ENCODE data around the gene TSHZ3. TPM values are rescaled to one million over a fixed set of nuclear protein-coding genes. Genes with fewer than 3 reads are reported as not detected.

The TSHZ3 gene
- total RNA-seq, 1 donor = 0.81 TPM

DNA sequence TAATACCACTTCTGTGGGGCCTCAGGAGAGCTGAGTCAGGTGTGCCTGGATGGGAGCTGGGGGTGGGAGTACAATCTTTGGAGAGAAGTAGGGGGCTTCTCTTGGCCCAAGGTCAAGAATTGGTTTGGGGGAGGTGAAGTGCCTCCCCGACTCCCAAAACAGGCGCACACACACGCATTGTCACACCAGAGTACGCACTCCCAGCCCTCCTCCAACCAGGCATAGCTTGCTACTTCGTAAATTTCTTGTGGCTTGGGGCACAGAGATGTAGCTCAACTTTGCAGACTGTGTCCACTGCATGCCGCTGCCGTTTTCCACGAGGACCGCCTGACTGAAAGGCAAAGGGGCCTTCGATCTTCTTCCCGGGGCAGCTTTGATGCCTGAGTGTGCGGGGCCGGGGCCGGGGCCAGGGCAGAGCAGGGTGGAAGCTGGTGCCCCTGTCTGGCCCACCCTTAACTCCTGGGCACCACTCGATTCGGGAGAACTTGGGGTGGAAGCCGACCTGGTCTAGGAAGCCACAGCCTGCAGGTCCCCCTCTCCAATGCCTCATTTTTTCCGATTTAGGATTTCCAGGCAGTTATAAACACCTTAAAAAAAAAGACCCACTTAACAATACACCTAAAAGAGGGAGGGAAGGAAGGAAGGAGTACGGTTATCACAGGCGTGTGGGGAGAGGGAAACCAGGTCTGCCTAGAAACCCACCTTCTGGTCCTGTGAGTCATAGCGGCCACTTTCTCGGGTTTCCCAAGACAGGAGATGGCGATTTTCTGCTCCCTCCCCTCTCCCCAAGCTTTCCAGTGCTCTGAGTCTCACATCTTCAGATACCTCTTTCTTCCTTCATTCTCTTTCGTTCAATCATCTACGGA, 5.8 kb upstream of the TSHZ3 start:
- DNase-seq (ENCODE audit: low read depth in 2 of 3, low spot score in 2 of 3) = peak in 2 of 3 donors; percentile 30 to 44

DNA sequence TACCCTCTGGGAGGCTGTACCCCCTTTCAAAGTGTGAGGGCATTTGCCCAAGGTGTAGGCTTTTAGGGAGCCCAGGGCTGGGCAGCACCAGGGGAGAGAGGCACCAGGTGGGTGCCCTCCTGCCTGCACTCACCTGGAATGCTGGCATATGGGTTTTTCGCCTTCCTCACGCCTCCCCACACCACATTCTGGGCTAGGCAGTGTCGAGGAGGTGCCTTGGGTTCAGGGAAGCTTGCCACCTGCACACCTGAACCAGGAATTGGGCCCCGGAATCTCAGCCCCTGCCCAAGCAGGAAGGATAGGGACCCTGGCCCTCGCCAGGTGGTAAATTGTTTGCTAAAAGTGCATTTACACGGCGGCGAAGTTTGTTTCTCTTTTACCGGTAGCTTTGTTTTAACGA, 5.1 kb upstream of the TSHZ3 start:
- DNase-seq (ENCODE audit: low read depth in 2 of 3, low spot score in 2 of 3) = peak in 1 of 3 donors; percentile 16

DNA sequence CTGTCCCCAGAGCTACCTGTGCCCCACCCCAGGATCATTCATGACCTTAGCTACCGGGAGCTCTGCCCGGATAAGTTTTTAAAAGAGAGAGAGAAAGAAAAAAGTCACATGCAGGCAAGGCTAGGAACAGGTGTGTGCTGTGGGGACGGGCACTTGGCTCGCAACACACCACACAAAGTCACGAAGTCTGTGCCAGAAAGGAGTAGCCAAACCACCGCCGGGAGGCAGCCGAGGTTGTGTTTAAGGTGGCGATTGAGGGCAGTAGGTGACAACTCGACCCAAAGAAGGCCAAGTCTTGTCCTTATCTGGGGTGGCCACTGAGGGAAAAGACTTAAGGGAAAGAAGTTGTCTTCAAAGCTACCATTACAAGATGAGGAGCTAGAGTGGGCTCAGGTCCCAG, 4.6 kb upstream of the TSHZ3 start:
- DNase-seq (ENCODE audit: low read depth in 2 of 3, low spot score in 2 of 3) = peak in 2 of 3 donors; percentile 21 to 24

DNA sequence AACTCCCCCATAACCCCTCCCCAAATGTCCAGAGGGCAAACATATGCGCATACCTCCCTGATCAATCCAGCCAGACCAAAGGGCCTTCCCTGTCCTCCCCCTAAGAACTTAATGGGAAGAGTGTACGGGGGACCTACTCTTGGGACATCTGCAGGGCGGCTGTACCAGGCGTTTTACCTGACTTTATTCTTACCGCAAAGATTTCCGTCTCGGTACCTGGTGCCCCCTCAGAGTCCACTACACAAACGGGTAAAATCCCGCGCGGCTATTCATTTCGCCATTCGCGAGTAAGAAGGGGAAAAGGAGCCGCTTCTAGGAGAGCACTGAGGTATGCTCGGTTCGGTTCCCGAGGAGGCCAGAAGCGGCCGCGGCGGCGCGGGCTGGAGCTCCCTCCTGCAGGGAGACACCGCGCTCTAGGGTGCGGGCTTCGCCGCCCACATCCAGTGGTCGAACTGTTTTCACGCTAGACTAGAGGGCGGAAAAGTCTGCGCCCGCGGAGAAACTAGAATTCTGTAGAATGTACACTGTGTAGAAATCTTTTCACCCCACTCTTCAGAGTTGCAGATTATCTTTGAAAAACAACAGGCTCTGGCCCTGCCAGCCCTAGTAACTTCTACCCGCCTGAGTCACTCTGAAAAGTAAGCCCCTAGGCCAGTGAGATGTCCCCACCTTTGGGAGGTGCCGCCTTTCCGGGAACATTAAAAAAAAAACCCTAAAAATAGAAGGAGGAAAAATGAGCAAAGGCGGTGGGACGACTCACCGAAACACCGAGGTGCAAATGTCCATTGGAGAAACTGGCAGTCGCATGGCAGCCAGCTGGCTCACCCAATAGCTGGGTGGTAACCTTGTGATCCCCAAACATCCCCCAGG, 3.8 kb upstream of the TSHZ3 start:
- DNase-seq (ENCODE audit: low read depth in 2 of 3, low spot score in 2 of 3) = no peak

DNA sequence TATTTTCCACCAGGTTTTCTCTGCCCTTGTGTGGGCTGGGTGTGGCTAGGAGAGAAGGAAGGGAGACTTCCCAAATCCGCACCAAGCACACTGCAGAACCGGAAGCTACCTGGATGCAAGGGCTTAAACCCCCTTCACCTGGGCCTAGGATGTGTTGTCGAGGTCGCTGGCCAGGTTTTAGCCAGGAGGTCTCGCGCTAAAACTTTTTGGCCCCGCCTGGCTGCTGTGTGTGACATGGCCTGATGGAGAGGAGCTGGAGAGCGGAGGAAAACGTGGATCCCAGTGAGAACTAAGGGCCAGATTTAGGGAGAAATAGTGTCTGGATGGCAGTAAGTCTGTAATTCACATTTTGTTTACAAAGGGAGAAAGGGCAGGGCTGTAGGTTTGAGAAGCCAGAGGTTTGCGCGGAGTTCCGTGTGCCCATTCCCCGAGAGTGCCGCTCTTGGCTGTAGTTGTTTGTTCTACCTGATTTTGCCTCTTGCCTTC, 3.1 kb upstream of the TSHZ3 start:
- DNase-seq (ENCODE audit: low read depth in 2 of 3, low spot score in 2 of 3) = no peak

DNA sequence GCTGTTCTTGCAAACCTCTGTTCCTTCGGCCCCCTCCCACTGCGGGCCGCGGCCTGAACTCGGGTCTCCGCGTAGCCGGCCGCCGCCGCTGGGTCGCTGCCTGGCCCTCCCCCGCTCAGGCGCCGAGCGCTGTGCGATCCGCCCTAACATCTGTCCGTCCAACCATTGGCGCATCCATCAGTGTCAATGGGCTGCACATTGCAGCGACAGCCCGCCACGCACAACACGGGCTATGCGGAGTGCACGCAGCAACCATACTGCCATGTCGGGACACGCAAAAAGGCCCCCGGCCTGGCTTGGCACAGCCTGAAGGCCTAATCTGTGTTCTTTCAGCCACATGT, 2.6 kb upstream of the TSHZ3 start:
- peak in 2 of 3 donors; percentile 4 to 7 for DNase-seq (ENCODE audit: low read depth in 2 of 3, low spot score in 2 of 3)

DNA sequence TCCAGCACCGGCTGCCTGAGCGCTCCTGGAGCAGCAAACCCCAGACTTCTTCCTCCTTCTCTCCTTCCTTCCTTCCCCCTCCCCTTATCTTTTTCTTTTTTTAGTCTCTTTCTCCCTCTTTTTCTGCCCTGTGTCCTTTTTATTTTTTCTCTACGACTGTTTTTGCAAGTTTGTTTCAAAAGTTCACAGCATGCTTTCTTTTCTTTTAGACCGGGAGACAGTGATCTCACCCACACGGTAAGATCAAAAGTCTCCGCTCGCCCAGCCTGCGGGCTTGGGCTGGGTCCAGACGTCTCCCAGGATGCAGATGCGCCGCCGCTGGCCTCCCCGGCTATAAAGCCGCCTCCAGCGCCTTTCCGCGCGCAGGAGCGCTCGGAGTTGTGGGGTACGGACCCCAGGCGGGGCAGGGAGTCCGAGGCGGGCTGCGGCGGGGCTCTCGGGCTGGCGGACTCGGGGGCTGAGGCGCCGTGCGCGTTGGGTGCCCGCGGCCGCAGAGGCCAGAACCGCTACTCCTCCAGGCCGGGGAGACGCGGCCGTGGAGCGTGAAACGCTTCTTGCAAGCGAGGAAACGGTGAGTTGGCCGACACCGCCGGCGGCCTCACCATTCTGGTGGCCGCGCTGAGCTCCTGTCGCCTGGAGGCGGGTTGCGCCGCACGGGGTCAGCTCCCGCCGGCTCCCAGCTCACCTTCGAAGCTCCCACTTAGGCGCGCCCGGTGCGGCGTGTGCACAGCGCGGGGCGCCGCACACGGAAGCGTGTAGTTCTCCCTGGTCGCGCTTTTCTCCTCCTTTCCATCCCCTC, 2.0 kb upstream of the TSHZ3 start:
- DNase-seq (ENCODE audit: low read depth in 2 of 3, low spot score in 2 of 3) = peak in 2 of 3 donors; percentile 10 to 11

DNA sequence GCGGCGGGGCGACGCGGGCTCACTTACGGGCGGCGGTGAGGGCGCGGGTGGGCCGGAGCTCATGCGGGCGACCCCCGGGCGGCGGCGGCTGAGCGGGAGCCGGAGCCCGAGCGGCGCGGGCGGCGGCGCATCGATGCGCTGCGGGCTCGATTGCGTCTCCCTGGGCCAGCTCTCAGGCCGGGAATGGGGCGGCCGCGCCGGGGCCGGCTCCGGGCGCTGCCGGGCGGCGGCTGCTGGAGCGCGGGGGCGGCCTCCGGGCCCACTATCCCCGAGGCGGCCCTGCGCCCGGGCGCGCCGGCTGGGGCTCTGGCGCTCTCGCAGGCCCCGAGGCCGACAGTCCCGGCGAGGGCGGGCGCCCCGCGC, 1.4 kb upstream of the TSHZ3 start:
- peak in 2 of 3 donors; percentile 15 to 29 for DNase-seq (ENCODE audit: low read depth in 2 of 3, low spot score in 2 of 3)

DNA sequence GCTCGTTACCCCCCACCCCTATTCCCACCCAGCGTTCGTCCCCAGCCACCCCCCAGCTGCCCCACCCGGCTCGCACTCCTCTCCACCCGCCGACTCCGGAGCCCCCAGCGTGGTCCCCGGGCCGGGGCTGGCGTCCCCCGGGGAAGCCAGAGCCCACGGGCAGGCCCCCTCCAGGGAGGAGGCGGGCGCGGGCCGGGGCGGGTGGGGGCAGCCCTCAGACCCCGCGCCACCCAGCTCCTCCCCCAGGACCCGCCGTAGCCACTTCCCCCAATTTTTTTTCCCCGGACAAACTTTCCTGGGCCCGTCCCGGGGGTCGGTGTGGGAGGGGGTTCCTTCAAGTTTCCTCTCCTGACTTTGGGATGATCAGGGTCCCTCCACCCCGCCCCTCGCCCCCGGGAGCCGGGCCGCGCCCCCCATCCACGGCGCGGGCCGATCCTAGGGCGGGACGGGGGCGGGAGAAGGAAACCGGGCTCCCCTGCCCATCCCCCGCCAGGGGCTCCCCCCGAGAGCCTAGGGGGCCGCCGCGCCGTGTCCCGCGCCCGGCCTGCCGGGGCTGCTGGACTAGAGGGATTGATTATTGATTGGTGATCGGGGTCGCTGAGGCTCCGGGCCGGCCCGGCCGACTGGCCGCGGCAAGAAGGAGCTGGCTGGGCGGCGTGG, 927 bp upstream of the TSHZ3 start:
- peak in 1 of 3 donors; percentile 1 for DNase-seq (ENCODE audit: low read depth in 2 of 3, low spot score in 2 of 3)

DNA sequence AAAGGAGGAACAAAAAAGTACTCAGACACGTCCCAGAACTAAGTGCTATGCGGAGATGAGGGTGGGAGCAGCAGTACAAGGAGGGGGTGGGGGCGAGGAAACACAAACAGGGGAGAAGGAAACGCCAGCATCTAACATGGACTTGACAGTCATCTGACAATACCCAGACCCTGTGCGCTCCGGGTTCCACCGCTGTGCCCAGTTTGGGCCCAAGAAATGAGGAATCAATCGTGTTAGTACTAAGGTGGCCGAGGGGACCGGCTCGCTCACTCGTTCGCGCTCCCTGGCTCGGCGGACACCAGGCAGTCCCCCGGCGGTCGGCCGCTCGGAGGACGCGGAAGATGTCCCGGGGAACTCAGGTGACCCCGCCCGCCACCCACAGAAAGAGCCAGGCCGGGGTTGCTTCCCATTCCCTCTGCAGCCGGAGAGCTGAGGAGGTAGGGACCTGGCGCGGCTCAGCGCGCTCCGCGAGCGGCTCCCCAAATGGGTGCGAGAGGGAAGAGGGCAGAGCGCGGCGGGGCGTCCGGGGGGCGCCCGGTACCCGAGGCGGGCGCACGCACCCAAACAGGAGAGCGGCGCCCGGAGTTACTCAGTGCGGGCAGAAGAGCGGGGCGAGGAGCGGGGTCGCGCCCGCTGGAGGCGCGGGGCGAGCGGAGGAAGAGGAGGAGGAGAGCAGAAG, 616 bp downstream of the TSHZ3 start:
- peak in 2 of 3 donors; percentile 4 to 7 for DNase-seq (ENCODE audit: low read depth in 2 of 3, low spot score in 2 of 3)

DNA sequence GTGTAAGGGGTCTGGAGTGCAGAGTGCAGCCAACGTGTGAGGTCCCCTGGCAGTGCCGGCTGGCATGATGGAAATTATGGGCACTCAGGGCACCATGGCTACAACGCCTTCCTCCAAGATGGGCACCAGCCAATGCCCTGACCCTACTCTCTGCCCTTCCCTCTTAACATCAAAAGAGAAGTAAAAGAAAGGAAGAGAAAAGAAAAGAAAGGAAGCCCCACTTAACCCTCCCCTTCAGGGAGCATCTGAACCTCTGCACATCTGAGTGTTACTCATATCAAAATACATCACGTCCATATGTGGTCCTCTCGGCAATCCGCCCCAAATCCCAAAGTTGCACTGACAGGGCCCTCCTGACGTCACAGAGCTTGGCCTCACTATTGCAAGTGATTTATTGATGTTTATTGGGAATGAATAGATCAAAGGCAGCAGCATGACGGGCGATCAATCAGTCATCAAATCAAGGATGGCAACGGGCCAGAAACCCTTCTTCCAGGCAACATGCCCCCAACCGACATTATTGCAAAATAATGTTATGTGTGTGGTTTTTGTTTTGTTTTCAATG, 1.3 kb downstream of the TSHZ3 start:
- no peak for DNase-seq (ENCODE audit: low read depth in 2 of 3, low spot score in 2 of 3)

DNA sequence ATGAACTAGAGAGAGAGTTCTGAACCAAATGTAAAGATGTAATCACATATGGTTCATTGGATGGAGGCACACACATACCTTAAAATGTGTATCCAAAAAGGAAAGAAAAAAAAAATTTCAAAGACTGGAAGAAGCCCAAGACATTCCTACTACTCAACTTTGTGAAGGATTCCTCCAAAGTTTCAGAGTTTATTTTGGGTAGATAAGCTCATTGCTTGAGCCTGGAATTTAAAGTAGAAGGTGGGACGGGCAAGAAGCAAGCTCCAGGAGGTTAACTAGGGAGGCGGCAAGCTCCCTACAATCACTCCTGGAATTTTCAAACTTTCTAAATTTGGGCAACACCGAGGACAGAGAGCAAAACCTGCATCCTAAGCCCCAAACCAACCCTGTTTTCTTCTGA, 1.9 kb downstream of the TSHZ3 start:
- DNase-seq (ENCODE audit: low read depth in 2 of 3, low spot score in 2 of 3) = no peak

DNA sequence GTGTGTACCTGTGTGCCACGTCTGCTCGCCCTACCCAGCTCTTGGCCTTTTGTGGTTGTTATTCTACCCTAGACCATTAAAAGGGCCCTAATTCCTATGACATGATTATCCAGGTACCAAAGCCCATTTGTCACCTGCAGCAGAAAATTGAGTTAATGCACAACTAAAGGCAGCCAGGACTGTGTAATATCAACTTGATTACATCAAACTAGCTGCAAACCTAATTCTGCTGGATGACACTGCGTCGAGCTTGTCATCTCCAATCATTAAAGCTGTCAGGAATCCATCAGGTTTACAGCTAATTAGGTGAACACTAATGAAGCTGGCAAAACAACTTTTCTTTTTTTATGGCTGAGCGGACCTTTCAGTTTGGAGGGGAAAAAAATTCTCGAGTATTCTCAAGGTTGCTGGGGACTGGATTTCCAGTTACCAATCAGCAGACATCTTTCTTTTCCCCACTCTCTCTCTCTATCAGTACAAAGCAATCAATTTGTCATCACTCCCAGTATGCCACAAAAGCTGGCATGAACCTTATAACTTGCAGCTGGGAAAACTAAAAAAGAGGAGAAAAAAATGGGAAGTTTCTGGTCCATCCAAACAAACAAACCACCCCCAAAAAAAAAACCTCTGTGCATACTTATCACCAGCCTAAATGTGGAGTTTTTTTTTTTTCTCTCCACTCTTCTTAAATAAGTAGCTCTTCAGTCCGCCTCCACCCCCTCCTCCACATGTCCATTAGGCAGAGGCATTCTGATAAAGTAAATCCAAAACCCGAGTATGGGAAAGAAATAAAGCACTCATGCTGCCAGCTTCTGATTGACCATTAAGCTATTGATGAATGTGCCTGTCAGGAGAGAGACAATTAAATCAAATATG, 2.8 kb downstream of the TSHZ3 start:
- no peak for DNase-seq (ENCODE audit: low read depth in 2 of 3, low spot score in 2 of 3)

DNA sequence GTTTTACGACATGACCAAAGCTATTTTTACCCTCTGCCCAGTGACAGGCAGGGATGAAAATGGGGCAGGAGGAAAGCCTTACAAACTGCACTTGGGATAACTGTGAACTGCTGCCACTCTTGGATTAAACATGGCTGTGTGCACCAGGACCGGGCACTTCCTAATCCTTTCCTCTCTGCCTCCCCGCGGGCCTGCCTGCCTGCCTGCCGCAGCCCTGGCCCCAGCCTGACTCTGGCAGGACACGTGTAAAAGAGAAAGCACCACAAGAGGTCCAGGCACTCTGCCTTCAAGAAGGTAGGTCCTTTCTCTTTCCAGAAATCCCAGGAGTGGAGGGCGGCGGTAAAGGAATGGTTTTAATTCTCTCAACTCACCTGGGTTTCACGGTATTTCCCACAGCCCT, 4.8 kb downstream of the TSHZ3 start:
- DNase-seq (ENCODE audit: low read depth in 2 of 3, low spot score in 2 of 3) = no peak

DNA sequence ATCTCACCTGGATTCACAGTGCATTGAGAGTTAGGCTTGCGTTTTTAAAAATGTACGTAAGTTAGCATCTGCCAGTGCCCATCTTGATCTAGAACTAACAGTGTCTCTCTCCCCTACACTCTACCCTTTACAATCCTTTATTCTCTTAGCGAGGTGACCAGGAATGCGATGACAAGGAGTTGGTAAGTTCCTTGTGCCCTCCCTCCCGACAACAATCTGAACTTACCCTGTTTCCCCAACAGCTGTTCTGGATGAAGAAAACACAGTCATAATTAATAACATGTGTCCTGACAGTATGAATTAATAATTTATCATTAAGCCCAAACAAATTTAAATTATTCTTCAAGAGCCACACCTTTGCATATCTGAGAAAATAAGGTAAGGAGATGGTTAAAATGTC, 6.3 kb downstream of the TSHZ3 start:
- DNase-seq (ENCODE audit: low read depth in 2 of 3, low spot score in 2 of 3) = no peak

DNA sequence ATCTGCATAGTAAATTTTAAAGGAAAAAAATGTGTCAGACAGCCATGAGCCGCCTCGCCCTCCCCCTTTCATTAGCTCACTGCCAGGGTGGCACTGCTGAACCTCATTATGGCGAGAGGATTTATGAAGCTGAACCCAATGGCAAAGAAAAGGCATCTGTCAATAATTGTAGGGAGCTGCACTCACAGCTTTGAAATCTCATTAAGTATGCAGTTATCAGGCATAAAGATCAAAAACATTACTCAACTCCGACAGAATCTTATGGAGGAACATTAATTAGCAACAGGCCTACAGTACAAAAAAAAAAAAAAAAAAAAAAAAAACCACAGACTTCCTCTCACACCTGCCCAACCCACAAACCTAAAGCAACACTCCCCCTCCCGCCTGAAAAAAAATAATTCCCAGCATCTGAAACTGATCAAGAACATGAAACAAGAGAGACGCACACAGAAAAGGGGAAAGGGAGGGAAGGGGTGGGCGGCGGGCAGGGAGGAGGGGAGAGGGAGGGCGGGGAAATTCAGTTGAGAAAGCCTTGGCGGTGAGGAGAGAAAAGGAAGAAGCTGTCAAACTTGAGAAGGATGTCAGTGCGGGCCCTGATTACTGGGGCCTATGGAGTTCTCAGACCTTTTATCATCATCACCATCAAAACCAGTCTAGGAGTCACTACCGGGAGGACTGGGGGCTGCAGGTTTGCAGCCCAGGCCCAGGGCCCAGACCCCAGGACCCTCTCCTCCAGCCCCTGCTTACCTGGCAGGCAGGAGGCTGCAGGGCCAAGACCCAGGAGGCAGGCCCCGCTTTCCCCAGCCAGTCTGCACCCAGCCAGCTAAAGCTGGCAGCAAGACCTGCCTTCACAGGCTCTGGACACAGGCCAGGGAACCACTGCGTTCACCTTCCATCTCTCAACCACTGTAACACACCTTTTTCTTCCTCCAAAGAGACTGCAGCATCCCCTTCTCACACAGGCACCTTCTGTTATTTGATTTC, 8.9 kb downstream of the TSHZ3 start:
- DNase-seq (ENCODE audit: low read depth in 2 of 3, low spot score in 2 of 3) = peak in 2 of 3 donors; percentile 79 to 92

DNA sequence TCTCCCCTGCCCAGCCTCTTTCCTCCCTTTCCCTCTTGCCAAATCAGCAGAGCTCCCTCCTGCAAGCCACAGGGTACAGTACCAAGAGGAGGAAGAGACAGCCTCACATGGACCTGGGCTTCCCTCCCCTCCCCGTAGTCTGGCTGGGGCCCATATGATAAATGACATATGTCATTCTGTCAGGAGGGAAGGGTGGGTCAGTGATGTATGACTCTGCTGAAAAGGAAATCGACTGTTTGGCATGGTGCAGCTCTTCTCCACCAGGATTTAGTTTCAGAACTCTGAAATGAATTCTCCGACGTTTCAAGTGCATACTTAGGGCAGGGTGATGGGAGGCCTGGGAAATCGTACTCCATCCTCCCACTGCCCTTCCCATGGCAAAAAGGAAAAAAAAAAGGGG, 9.8 kb downstream of the TSHZ3 start:
- DNase-seq (ENCODE audit: low read depth in 2 of 3, low spot score in 2 of 3) = peak in 2 of 3 donors; percentile 6 to 11
